GM18498 (cell line): Measurements from ENCODE around the gene ARID5B.

ENCODE experiments used
- ATAC-seq: cut with Tn5 transposase; IDR thresholded peaks from one replicate; pipeline ENCODE4 v1.9.1; 2021; ENCODE audit warnings: mild to moderate bottlenecking, moderate library complexity; ENCODE audit not compliant: unreplicated experiment

The ARID5B gene

DNA sequence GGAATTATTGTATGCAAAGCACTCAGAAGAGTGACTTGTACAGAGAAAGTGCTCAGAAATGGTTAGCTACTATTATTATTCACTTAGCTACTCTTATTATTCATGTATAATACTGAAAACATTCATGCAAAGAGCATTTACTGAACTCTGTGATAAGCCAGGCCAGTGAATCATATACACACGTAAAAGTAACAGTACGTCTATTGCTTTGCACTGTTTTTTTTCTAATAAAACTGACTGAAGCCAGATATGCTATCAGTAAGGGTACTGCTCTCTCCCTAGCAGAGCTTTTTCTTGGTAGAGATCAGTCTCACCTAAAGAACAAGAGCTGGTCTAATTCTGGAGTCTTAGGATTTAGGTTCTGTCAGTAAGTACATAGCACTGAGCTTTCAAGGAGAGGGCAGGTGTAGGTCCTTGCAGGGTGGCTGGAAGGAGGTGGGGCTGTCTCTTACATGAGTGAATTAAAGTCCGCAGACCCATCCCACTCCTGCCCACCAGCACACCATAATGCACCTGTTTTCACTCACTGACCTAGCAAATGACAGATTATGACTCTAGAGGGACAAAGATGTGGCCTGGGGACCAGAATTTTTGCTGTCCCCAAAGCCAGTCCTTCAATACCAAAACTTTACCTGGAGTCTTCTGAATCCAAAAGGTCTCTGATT lies 145.9 kb downstream of the ARID5B start:
- no peak for ATAC-seq

GRCh38 chr10:62047960-62048383 lies 146.5 kb downstream of the ARID5B start:
- ATAC-seq, result no peak

GRCh38 chr10:62048470-62048869 lies 147.0 kb downstream of the ARID5B start:
- no peak for ATAC-seq

GRCh38 chr10:62048919-62049623 lies 147.6 kb downstream of the ARID5B start:
- ATAC-seq, result no peak

GRCh38 chr10:62049624-62050345 lies 148.3 kb downstream of the ARID5B start:
- no peak for ATAC-seq

- no peak for ATAC-seq
Measured at GRCh38 chr10:62050346-62050892, 148.9 kb downstream of the ARID5B start.

- peak; percentile 40 for ATAC-seq
Measured at GRCh38 chr10:62050893-62051433, 149.5 kb downstream of the ARID5B start.

GRCh38 chr10:62052276-62052675 lies 150.8 kb downstream of the ARID5B start:
- no peak for ATAC-seq

DNA sequence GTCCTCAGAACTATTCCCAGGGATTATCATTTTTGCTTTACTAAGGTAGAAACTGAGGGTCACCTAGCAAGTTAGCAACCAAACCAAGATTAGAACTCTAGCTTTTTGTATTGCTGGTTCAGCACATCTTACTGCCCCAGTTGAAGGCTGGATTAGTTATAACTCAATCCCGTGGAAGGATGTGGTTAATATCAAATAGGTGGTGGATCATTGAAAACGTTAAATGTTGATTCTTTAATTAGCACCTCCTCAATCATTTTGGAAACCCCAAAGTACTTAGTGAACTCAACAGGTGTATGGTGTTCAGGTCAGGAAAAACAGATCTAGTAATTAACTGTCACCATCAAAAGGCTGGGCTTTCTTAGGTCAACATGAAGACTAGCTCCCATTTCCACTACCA lies 152.4 kb downstream of the ARID5B start:
- ATAC-seq, result no peak

GRCh38 chr10:62054408-62054807 lies 152.9 kb downstream of the ARID5B start:
- peak; percentile 51 for ATAC-seq

GRCh38 chr10:62054830-62055229 lies 153.3 kb downstream of the ARID5B start:
- ATAC-seq, result peak; percentile 41

GRCh38 chr10:62056219-62056618 lies 154.7 kb downstream of the ARID5B start:
- ATAC-seq, result no peak

DNA sequence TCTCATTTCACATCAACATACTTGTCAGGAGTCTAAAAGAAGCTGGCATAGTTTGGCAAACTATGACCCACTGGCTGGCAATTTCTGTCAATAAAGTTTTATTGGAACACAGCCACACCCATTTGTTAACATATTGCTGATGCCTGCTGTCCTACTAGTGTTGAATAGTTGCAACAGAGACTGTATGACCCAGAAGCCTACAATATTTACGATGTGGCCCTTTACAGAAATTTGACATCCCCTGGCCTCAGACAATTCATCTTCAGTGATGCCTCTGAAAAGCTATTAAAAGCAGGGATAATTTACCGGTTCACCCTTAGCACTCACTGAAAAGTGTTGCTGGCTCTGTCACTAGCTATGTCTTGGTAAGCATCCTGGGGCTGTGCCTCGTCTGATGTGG lies 155.2 kb downstream of the ARID5B start:
- no peak for ATAC-seq

GRCh38 chr10:62057359-62057758 lies 155.9 kb downstream of the ARID5B start:
- no peak for ATAC-seq

DNA sequence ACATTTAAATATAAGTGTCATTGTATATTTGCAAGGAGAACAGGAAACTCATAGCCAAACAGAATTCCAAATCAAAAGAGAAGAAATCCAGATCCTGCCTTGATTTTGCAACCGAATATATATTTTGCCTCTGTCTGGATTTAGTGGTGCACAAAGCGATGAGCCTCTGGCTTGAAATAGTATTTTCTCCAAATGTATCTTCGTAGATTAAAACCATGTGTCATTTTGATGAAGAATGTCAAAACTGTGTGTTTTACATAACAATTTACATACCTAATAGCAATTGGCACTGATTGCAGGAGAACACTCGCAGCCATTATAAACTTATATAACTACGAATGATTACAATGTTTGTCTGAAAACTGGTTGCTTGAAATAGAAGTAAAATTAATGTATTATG lies 156.4 kb downstream of the ARID5B start:
- no peak for ATAC-seq

- no peak for ATAC-seq
Measured at GRCh38 chr10:62058476-62058875, 157.0 kb downstream of the ARID5B start.

GRCh38 chr10:62058896-62059216 lies 157.4 kb downstream of the ARID5B start:
- no peak for ATAC-seq

DNA sequence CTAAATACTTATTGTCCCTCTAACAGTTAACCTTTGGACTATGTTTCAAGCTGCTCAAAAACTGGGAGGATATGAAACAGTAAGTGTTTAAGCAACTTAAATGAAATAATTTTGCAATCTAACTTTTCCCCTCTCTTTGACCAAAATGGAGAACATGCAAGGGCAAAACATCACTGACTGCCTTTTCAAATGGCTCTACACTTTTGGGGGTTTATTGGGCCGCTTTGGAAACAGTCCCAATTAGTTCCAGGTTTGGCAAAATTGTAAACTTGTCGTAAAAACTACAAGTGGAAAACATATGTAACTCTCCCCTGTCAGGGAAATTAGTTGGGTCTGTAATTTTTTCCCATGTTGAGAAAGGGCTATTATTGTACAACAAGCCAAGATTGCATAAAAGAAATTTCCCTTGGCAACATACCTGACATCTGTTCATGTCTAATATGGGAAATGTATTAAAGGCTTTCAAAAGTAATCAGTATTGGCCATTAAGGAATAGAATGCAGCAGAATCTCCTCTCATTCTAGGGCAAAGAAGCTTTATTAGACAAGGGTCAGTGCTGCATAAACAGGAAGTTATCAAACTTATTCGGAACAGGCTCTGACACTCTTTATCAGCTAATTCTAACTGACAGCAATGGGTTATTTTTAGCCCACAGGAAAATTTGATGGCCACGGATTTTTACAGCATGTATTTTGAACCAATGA lies 157.9 kb downstream of the ARID5B start:
- no peak for ATAC-seq

DNA sequence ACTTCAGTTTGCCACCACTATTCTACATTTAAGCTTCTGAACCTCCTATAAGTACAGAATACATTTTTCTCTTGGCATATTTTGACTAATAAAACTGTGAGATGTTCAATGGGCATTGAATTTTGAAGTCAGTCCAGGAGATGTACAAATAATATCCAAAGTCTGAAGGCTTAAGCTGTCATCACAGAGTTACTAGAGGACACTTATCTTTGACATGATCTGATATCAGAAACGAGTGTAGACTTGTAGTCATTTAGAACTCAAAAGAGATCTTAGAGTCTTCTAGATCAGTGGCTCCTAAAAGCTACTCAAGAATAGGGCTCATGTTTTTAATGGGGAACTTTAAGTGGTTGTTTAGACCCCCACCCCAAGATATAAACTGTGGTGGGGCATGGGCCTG lies 160.5 kb downstream of the ARID5B start:
- ATAC-seq, result no peak

DNA sequence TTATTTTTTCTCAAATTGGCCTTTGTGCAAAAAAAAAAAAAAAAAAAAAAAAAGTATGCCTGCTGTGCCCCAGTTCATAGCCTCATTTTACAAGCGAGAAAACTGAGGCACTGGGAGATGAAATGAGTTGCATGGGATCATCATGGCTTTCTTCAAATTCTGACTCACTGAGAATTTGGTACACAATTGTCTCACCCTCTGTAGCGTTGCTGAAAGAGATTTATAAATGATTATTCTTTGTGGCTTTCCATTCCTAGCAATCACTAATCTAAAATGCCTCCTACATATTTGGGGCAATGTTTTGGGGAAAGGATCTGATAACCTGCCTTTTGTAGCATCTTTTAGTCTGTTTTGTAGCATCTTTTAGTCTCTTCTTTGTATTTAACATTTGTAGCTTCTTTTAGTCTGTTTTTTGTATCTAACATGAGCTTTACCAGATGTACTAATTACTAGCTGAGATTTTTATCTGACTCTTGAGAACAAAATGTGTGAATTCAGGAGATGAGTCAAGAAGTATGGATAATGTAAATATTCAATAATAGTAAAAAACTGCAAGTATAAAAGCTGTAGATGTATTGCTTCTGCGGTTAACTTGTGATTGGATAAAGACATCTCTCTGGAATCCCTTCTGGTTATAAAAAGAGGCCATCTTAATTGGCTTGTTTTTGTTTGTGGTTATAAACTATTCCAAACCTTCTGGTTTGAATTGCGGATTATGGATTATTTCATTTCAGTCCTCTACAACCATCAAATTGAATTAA lies 161.4 kb downstream of the ARID5B start:
- no peak for ATAC-seq
